HCT116 (cell line): ENCODE measurements around the gene GGACT. TPM values are rescaled to one million over a fixed set of nuclear protein-coding genes. Genes with fewer than 3 reads are reported as not detected.

Source experiments
- ATAC-seq: fragments of 200-7000 bp; cut with Tn5 transposase; 2 replicates; pipeline ENCODE4 v1.9.1; 2020; ENCODE audit warnings: mild to moderate bottlenecking, moderate library complexity
- BruUV-seq: library from RNA; stranded (reverse); fragments of 400-500 nt; replicated peaks from 2 replicates; lab custom pipeline; 2021; lab: Mats Ljungman, UMichigan
- CTCF ChIA-PET: fragments of 300-600 bp; sonication (Branson Sonifier 250); formaldehyde crosslinking; loops from one replicate; lab custom pipeline; 2021; ENCODE audit warnings: antibody characterized with exemption; lab: Charles Lee
- POLR2A ChIA-PET: fragments of 300-600, 350-600 bp; sonication (Branson Sonifier 250); formaldehyde crosslinking; loops from one replicate; lab custom pipeline; 2021; ENCODE audit warnings: antibody characterized with exemption; lab: Charles Lee
- RAD21 ChIA-PET, 2 experiments: fragments of 300-600 bp; sonication (Branson Sonifier 250); formaldehyde crosslinking; loops; one replicate each; lab custom pipeline; 2023; ENCODE audit warnings: low total read pairs in 2 of 2; ENCODE audit not compliant: uncharacterized antibody in 2 of 2, unreplicated experiment in 2 of 2, low non-redundant PET in 1 of 2; lab: Charles Lee
- DNase-seq: peaks from one replicate; pipeline ENCODE4 v3.0.0-alpha.2; 2010; ENCODE audit warnings: low read depth, low spot score
- H2AFZ ChIP-seq: fragments of 200-600 bp; shearing (Covaris generic), sonication (generic); 2 replicates; pipeline ENCODE4 v1.6.1; 2017; ENCODE audit warnings: low read depth, mixed run types, mixed read lengths, antibody characterized with exemption, low read length; ENCODE audit not compliant: poor library complexity, severe bottlenecking
- H3K27ac ChIP-seq: 2 replicates; pipeline ENCODE4 v1.5.1; 2012; ENCODE audit warnings: low read depth, low read length
- H3K27me3 ChIP-seq: fragments of 200-600 bp; sonication (generic); 2 replicates; pipeline ENCODE4 v1.6.1; 2016; ENCODE audit warnings: mixed run types, low read length, mixed read lengths; ENCODE audit not compliant: insufficient read depth
- H3K36me3 ChIP-seq, 2 experiments: fragments of 200-500 bp in 1 of 2; fragments of 200-600 bp in 1 of 2; sonication (Bioruptor generic) in 1 of 2; sonication (generic) in 1 of 2; 2 replicates each; pipeline versions ENCODE4 v1.5.1 to v1.6.1; 2014 to 2016; ENCODE audit warnings: low read length in 2 of 2, inconsistent platforms in 1 of 2, mixed read lengths in 1 of 2, mixed run types in 1 of 2; ENCODE audit not compliant: insufficient read depth in 2 of 2, control insufficient read depth in 1 of 2
- H3K4me1 ChIP-seq, 2 experiments: fragments of 200-600 bp in 1 of 2; sonication (generic) in 1 of 2; 2 replicates each; pipeline versions ENCODE4 v1.5.1 to v1.6.1; 2012 to 2017; ENCODE audit warnings: low read length in 2 of 2, inconsistent platforms in 1 of 2, mild to moderate bottlenecking in 1 of 2, mixed read lengths in 1 of 2, mixed run types in 1 of 2, moderate library complexity in 1 of 2; ENCODE audit not compliant: insufficient read depth in 2 of 2, control insufficient read depth in 1 of 2
- H3K4me2 ChIP-seq: fragments of 200-600 bp; sonication (generic); 2 replicates; pipeline ENCODE4 v1.6.1; 2017; ENCODE audit warnings: mixed run types, low read length, mixed read lengths
- H3K4me3 ChIP-seq, 2 experiments: fragments of 200-600 bp in 1 of 2; sonication (generic) in 1 of 2; replicated peaks in 1 of 2; 2 replicates each; pipeline ENCODE4 v1.5.1; 2011 to 2016; ENCODE audit warnings: low read length in 2 of 2, control low read depth in 1 of 2, low read depth in 1 of 2, mild to moderate bottlenecking in 1 of 2, mixed read lengths in 1 of 2, mixed run types in 1 of 2
- H3K79me2 ChIP-seq: fragments of 200-600 bp; sonication (generic); 2 replicates; pipeline ENCODE4 v1.6.1; 2017; ENCODE audit warnings: mild to moderate bottlenecking, mixed run types, low read length, moderate library complexity, mixed read lengths; ENCODE audit not compliant: insufficient read depth
- H3K9ac ChIP-seq: fragments of 200-600 bp; sonication (generic); 2 replicates; pipeline ENCODE4 v1.6.1; 2016; ENCODE audit warnings: low read length, mixed read lengths
- H3K9me2 ChIP-seq: fragments of 200-600 bp; sonication (generic), shearing (Covaris generic); 2 replicates; pipeline ENCODE4 v1.6.1; 2017; ENCODE audit warnings: mixed run types, mild to moderate bottlenecking, moderate library complexity; ENCODE audit not compliant: insufficient read depth
- H3K9me3 ChIP-seq, 2 experiments: fragments of 200-500 bp in 1 of 2; fragments of 200-600 bp in 1 of 2; sonication (Bioruptor generic) in 1 of 2; sonication (generic) in 1 of 2; 2 replicates each; pipeline ENCODE4 v1.6.1; 2014 to 2017; ENCODE audit warnings: low read length in 2 of 2, mixed read lengths in 2 of 2, inconsistent platforms in 1 of 2, low read depth in 1 of 2, mild to moderate bottlenecking in 1 of 2, mixed run types in 1 of 2, moderate library complexity in 1 of 2; ENCODE audit not compliant: control insufficient read depth in 1 of 2, insufficient read depth in 1 of 2
- H4K20me1 ChIP-seq: fragments of 200-600 bp; sonication (generic), shearing (Covaris generic); 2 replicates; pipeline ENCODE4 v1.6.1; 2017; ENCODE audit warnings: mixed run types, mild to moderate bottlenecking, moderate library complexity; ENCODE audit not compliant: insufficient read depth
- CEBPB ChIP-seq: IDR thresholded peaks from 2 replicates; pipeline ENCODE4 v1.6.1; 2012; ENCODE audit warnings: low read depth
- EGR1 ChIP-seq: IDR thresholded peaks from 2 replicates; pipeline ENCODE4 v1.6.1; 2012; ENCODE audit warnings: low read depth
- EZH2 ChIP-seq: fragments of 200-600 bp; sonication (generic); IDR thresholded peaks from 2 replicates; pipeline ENCODE4 v1.6.1; 2017; ENCODE audit warnings: antibody characterized with exemption, mixed run types
- EZH2phosphoT487 ChIP-seq: fragments of 200-600 bp; IDR thresholded peaks from 2 replicates; pipeline ENCODE4 v1.6.1; 2018; ENCODE audit warnings: antibody characterized with exemption, borderline replicate concordance
- FOSL1 ChIP-seq: IDR thresholded peaks from 2 replicates; pipeline ENCODE4 v1.6.1; 2012; ENCODE audit warnings: low read depth
- JUND ChIP-seq: IDR thresholded peaks from 2 replicates; pipeline ENCODE4 v1.6.1; 2012
- POLR2A ChIP-seq: IDR thresholded peaks from 2 replicates; pipeline ENCODE4 v1.7.0; 2011; ENCODE audit warnings: borderline replicate concordance; ENCODE audit not compliant: insufficient read depth, insufficient read length; ENCODE audit errors: extremely low read depth
- RAD21 ChIP-seq: IDR thresholded peaks from 2 replicates; pipeline ENCODE4 v1.6.1; 2012; ENCODE audit warnings: low read depth, mild to moderate bottlenecking
- TCF7L2 ChIP-seq: IDR thresholded peaks from 2 replicates; pipeline ENCODE4 v1.7.0; 2011; ENCODE audit warnings: borderline replicate concordance, inconsistent platforms; ENCODE audit not compliant: insufficient read depth, insufficient read length; ENCODE audit errors: extremely low read depth
- YY1 ChIP-seq: IDR thresholded peaks from 2 replicates; pipeline ENCODE4 v1.6.1; 2011; ENCODE audit warnings: low read length, low read depth, moderate library complexity, mild to moderate bottlenecking; ENCODE audit not compliant: insufficient replicate concordance; ENCODE audit errors: extremely low read depth
- ZNF274 ChIP-seq: fragments of 200-500 bp; sonication (Bioruptor generic); IDR thresholded peaks from 2 replicates; pipeline ENCODE4 v1.6.1; 2014; ENCODE audit warnings: mild to moderate bottlenecking, low read depth, low read length, inconsistent platforms
- intact Hi-C: fragments of 100-400 bp; cut with micrococcal nuclease; formaldehyde crosslinking; loops from 2 replicates; pipeline ENCODE4 v1.10.0; 2022
- total RNA-seq: library from RNA; stranded (reverse); gene quantifications from one replicate; pipeline ENCODE4 v1.2.1, GENCODE V29; 2021; ENCODE audit not compliant: unreplicated experiment
- TF ChIP-seq, protein P1 (sequence below): IDR thresholded peaks from 2 replicates; pipeline ENCODE4 v1.6.1; 2011; ENCODE audit warnings: mild to moderate bottlenecking, low read length, moderate library complexity; ENCODE audit not compliant: insufficient replicate concordance; ENCODE audit errors: extremely low read depth

GGACT gene
- total RNA-seq, 1 experiment from 2014 or later = 5.0 TPM

DNA sequence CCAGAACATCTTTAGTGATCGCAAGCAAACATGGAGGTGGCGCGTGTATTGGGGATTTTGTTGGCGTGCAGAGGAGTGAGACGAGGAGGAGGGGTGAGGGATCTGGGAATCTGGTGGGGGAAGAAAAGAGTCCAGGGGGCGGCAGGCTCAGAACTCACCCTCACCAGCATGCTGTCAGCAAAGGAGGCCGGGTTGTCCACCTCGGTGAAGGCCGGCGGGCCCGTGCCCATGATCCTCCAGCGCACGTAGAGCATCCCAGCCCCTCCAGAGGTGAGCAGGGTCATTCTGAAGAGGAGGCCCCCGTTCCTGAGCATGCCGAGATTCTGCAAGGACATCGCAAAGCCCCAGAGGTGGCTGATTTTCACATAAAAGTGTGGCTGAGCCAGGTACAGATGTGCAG, 48.8 kb upstream of the GGACT start:
- H3K27me3 ChIP-seq = no peaks in the 10 kb centered on the region
- ChIA-PET CTCF (no interaction called here), RAD21 (no interaction called here), POLR2A (no interaction called here)
- no peaks in the 10 kb centered on the region for H3K4me1 ChIP-seq
- intact Hi-C loops = no loop called here
- H3K9me2 ChIP-seq = no peaks in the 10 kb centered on the region
- no peak overlapping the region for H3K27ac ChIP-seq
- H3K9ac ChIP-seq = no peak overlapping the region
- no peaks in the 10 kb centered on the region for H3K79me2 ChIP-seq
- ATAC-seq = no peak
- no peak overlapping the region for H2AFZ ChIP-seq
- H3K4me2 ChIP-seq = no peak overlapping the region
- no peaks in the 10 kb centered on the region for H3K9me3 ChIP-seq
- no peak for DNase-seq
- no TSS peak for BruUV-seq
- TF ChIP-seq EZH2 = no peak
- TF ChIP-seq JUND = no peak
- TF ChIP-seq TCF7L2 = no peak
- no peak for TF ChIP-seq EGR1
- no peak for TF ChIP-seq EZH2phosphoT487
- H3K4me3 ChIP-seq = no peak overlapping the region
- peaks cover 13 to 20% of the 10 kb centered on the region in 2 experiments; a peak in 2 of 4 replicates for H3K36me3 ChIP-seq
- H4K20me1 ChIP-seq = no peaks in the 10 kb centered on the region

DNA sequence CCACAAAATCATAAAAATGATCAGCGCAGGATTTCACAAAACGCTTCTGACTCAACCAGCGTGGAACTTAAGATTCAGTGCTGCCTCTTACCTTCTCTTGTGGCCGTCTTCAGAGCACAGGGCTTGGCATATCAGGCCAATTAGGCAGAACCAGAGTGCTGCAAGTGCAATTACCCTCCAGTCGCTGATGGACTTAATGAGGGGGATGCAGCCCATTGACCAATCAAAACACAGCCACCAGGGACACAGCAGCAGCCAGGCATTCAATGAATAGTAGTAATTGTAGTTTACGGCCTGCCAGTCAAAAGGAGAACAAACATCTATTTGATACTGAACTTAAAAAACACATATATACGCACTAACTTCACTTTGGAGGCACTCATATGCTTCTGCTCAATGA, 47.9 kb upstream of the GGACT start:
- H3K4me2 ChIP-seq = no peak overlapping the region
- no peaks in the 10 kb centered on the region for H3K79me2 ChIP-seq
- no peaks in the 10 kb centered on the region for H4K20me1 ChIP-seq
- POLR2A ChIA-PET = no interaction called here
- H3K4me1 ChIP-seq = no peaks in the 10 kb centered on the region
- no TSS peak for BruUV-seq
- RAD21 ChIA-PET = no interaction called here
- CTCF ChIA-PET = no interaction called here
- TF ChIP-seq YY1 (no peak), EZH2 (no peak), EZH2phosphoT487 (no peak), CEBPB (no peak), POLR2A (no peak), FOSL1 (no peak), ZNF274 (no peak), RAD21 (no peak)
- TF ChIP-seq, protein P1, sequence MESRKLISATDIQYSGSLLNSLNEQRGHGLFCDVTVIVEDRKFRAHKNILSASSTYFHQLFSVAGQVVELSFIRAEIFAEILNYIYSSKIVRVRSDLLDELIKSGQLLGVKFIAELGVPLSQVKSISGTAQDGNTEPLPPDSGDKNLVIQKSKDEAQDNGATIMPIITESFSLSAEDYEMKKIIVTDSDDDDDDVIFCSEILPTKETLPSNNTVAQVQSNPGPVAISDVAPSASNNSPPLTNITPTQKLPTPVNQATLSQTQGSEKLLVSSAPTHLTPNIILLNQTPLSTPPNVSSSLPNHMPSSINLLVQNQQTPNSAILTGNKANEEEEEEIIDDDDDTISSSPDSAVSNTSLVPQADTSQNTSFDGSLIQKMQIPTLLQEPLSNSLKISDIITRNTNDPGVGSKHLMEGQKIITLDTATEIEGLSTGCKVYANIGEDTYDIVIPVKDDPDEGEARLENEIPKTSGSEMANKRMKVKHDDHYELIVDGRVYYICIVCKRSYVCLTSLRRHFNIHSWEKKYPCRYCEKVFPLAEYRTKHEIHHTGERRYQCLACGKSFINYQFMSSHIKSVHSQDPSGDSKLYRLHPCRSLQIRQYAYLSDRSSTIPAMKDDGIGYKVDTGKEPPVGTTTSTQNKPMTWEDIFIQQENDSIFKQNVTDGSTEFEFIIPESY = no peak
- TF ChIP-seq, all 23 proteins: peak for 0
- no peak overlapping the region for H2AFZ ChIP-seq
- no peaks in the 10 kb centered on the region for H3K27me3 ChIP-seq
- H3K9me3 ChIP-seq = no peaks in the 10 kb centered on the region
- H3K27ac ChIP-seq = no peak overlapping the region
- intact Hi-C loops = no loop called here
- peaks cover 15 to 18% of the 10 kb centered on the region in 2 experiments; a peak in 2 of 4 replicates for H3K36me3 ChIP-seq
- H3K4me3 ChIP-seq = no peak overlapping the region
- no peaks in the 10 kb centered on the region for H3K9me2 ChIP-seq
- H3K9ac ChIP-seq = no peak overlapping the region
- DNase-seq (no peak), ATAC-seq (no peak)
